Heart left ventricle (tissue), 16 donors: ENCODE measurements around the gene DIAPH3. TPM values are rescaled to one million over a fixed set of nuclear protein-coding genes. Genes with fewer than 3 reads are reported as not detected.

Source experiments
- ATAC-seq, 4 donors: fragments of 200-7000 bp; cut with Tn5 transposase; one replicate each; pipeline ENCODE4 v1.9.1; 2020 to 2022; ENCODE audit warnings: moderate library complexity in 4 of 4, mild to moderate bottlenecking in 3 of 4, moderate number of reproducible peaks in 1 of 4
- DNase-seq, 5 donors: peaks; one replicate each; pipeline ENCODE4 v3.0.0-alpha.2; 2020
- H3K27ac ChIP-seq, 12 donors: fragments of 200-600 bp; sonication (generic) in 4 of 12; one replicate each; pipeline versions ENCODE4 v1.5.0 to v1.8.0; 2016 to 2022; ENCODE audit warnings: mild to moderate bottlenecking in 2 of 12
- H3K27me3 ChIP-seq, 9 donors: fragments of 200-600 bp; sonication (generic) in 2 of 9; one replicate each; pipeline versions ENCODE4 v1.5.1 to v1.8.0; 2016 to 2022; ENCODE audit warnings: mild to moderate bottlenecking in 3 of 9
- H3K36me3 ChIP-seq, 9 donors: fragments of 200-600 bp; sonication (generic) in 2 of 9; one replicate each; pipeline versions ENCODE4 v1.5.0 to v1.8.0; 2018 to 2022; ENCODE audit warnings: mild to moderate bottlenecking in 2 of 9
- H3K4me1 ChIP-seq, 12 donors: fragments of 200-600 bp; sonication (generic) in 4 of 12; one replicate each; pipeline versions ENCODE4 v1.5.0 to v1.8.0; 2016 to 2022; ENCODE audit warnings: mild to moderate bottlenecking in 3 of 12
- H3K4me3 ChIP-seq, 12 donors: fragments of 200-600 bp; sonication (generic) in 4 of 12; one replicate each; pipeline versions ENCODE4 v1.5.0 to v1.8.0; 2017 to 2022; ENCODE audit warnings: mild to moderate bottlenecking in 9 of 12, moderate library complexity in 4 of 12
- H3K9me3 ChIP-seq, 12 donors: fragments of 200-600 bp; sonication (generic) in 4 of 12; one replicate each; pipeline versions ENCODE4 v1.5.0 to v1.8.0; 2016 to 2022; ENCODE audit warnings: mild to moderate bottlenecking in 1 of 12
- CTCF ChIP-seq, 12 donors: fragments of 200-600 bp; sonication (generic) in 4 of 12; IDR thresholded peaks; one replicate each; pipeline versions ENCODE4 v1.5.0 to v1.8.0; 2018 to 2022; ENCODE audit warnings: antibody characterized with exemption in 12 of 12, mild to moderate bottlenecking in 5 of 12
- POLR2A ChIP-seq, 2 donors: fragments of 450-650 bp; IDR thresholded peaks; one replicate each; pipeline ENCODE4 v1.6.1; 2017; ENCODE audit warnings: antibody characterized with exemption in 2 of 2, mild to moderate bottlenecking in 2 of 2, moderate library complexity in 2 of 2
- WGBS, 4 donors: extraction: QIAGEN DNeasy Blood & Tissue Kit in 2 of 4; methylation state at CpG; one replicate each; pipeline versions ENCODE4 v1.1.5 to v1.1.7; 2013 to 2018; 5-methylcytosine and 5-hydroxymethylcytosine counted together
- intact Hi-C, 10 donors: fragments of 100-400 bp; cut with DNase I; formaldehyde crosslinking; loops; one replicate each; pipeline versions ENCODE4 v1.11.1 to v1.14.2; 2022
- polyA plus RNA-seq, 2 donors: library from polyadenylated mRNA; stranded (reverse); fragments of 200-250 nt; gene quantifications; one replicate each; pipeline ENCODE4 v1.2.3, GENCODE V29; 2013
- total RNA-seq, 9 donors: library from RNA; depleted of rRNA in 2 of 9; stranded (reverse); fragments of >200 nt in 2 of 9; fragmentation: NEBNext Ultra II Directional in 3 of 9; extraction: Animal tissue kit (Norgen Biotek cat#: 25700) in 3 of 9; gene quantifications; one replicate each; pipeline versions ENCODE4 v1.1.0 to v1.2.4, GENCODE V29; 2016 to 2023
- donor health status: ischemic (EF 13 %, LVEDD 7.1; RV severe dilation, severe dysfunction).
- donor health status: healthy with polysubstance abuse.
- donor health status: DM: no; HTN: yes; CAD: no.
- donor health status: DM: no; HTN: no; CAD: no.
- donor health status: ischemic (EF 25% LVEDD 6.9; RV normal size, moderate dysfunction).
- donor health status: ischemic (EF 25% LVEDD 5.7; RV mildly dilated, moderate dysfunction).
- donor health status: healthy.
- donor health status: DM: yes; HTN: yes; CAD: no.
- donor health status: ischemic (EF 35%, LVEDD 5.7; RV mildly dilated, moderate dysfunction).
- donor health status: nonischemic (EF 11% LVEDD 7.7; RV severe dilation, severe dysfunction).
- donor health status: DM: yes; HTN: yes; CAD: no.
- donor health status: PGD.
- donor health status: ischemic (EF 29% LVEDD 5.4; RV normal size, mild dysfunction).
- donor health status: nonischemic (EF 23%, LVEDD 6.1; RV moderate dilation, normal function).

Gene DIAPH3
- total and polyA plus RNA-seq, 11 donors = 0.03 to 3.2 (median 0.19) TPM

- Histone ChIP-seq H3K36me3 (no peaks in the 10 kb centered on the region), H3K27me3 (no peaks in the 10 kb centered on the region), H3K4me1 (no peaks in the 10 kb centered on the region), H3K4me3 (no peak overlapping the region), H3K27ac (no peak overlapping the region), H3K9me3 (no peaks in the 10 kb centered on the region)
- TF ChIP-seq POLR2A (IDR thresholded peaks at IDR 0.05) = no peak
- WGBS, 4 donors = 93 to 95% (median 94%) methylated on average over 1 of the region's 1 CpG
- intact Hi-C loops = loop anchor here in 1 of 10 donors (10.0 kb wide), 1 partner anchor 209 kb away; no protein-coding TSS in a partner anchor
- DNase-seq (no peak), ATAC-seq (no peak)
Observed at GRCh38 chr13:59696271-59696670, 467.5 kb downstream of the DIAPH3 start.

DNA sequence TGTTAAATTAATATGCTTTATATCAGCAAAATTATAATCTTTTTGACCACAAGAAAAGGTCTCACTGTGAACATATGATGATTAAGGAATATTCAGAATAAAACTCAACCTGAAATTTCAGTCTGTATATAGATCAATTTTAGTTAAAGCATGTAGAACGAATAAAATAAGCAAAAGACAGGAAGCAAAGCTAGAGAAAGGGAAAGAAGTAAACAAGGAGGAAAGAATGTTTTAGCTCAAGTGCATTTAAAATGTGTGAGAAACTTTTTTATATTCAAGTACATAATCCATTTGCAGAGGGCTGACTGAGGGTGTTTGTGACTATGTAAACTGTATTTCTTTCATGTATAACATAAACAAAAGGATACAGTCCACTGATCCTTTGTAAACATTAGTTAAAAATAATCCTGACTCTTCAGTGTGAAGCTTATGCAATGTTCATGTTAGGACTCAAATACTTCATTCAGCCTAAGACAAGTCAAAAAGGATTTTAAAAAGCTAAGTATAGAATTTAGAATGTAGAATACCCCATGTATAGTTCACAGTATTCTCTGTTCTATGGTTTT is 472.1 kb downstream of the DIAPH3 start:
- Histone ChIP-seq H3K27me3 (no peaks in the 10 kb centered on the region), H3K4me1 (no peaks in the 10 kb centered on the region), H3K27ac (no peak overlapping the region), H3K4me3 (no peak overlapping the region), H3K36me3 (no peaks in the 10 kb centered on the region), H3K9me3 (no peaks in the 10 kb centered on the region)
- no peak for TF ChIP-seq POLR2A (IDR thresholded peaks at IDR 0.05)
- TF ChIP-seq CTCF (IDR thresholded peaks at IDR 0.05) = no peak
- no peak for ATAC-seq
- intact Hi-C loops = loop anchor here in 1 of 10 donors (10.0 kb wide), 1 partner anchor 213 kb away; no protein-coding TSS in a partner anchor
- no peak for DNase-seq
- 71 to 79% (median 74%) methylated on average over 1 of the region's 1 CpG for WGBS, 4 donors

DNA sequence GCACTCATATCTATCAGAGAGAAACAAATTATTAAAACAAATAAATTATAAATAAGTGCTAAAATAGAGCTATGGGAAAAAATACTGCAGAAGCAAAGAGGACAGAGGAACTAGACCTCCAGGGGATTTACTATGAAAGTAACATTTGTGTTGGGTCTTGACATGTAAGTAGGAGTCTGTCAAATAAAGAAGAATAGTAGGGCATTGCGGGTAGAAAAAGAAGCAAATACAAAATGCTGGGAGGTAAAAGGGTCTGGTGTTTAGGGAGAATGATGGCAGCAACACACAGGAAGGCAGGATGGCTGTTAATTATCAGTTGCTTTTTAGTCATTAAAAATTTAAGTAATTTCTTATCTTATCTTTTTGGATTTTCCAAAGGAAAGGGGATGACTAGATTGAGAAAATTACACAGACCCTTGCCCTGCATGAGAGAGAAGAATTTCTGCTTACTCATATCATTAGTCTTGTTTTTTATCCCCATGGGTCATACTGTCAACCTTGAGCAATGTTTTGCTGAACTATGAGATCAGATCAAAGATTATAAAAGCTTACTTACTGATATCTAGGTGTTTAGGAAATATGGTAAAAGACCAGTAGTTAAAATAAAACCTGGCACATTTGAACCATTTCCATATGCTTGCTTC is 472.7 kb downstream of the DIAPH3 start:
- Histone ChIP-seq H3K27me3 (no peaks in the 10 kb centered on the region), H3K27ac (no peak overlapping the region), H3K36me3 (no peaks in the 10 kb centered on the region), H3K9me3 (no peaks in the 10 kb centered on the region), H3K4me3 (no peak overlapping the region), H3K4me1 (no peaks in the 10 kb centered on the region)
- WGBS, 4 donors = 89 to 98% (median 98%) methylated on average over 1 of the region's 1 CpG
- no peak for TF ChIP-seq POLR2A (IDR thresholded peaks at IDR 0.05)
- TF ChIP-seq CTCF (IDR thresholded peaks at IDR 0.05) = no peak
- ATAC-seq (no peak), DNase-seq (no peak)
- intact Hi-C loops = loop anchor here in 1 of 10 donors (10.0 kb wide), 1 partner anchor 214 kb away; no protein-coding TSS in a partner anchor

GRCh38 chr13:59689057-59689456 is 474.7 kb downstream of the DIAPH3 start:
- Histone ChIP-seq H3K36me3 (no peaks in the 10 kb centered on the region), H3K4me3 (no peak overlapping the region), H3K27me3 (no peaks in the 10 kb centered on the region), H3K9me3 (no peaks in the 10 kb centered on the region), H3K4me1 (no peaks in the 10 kb centered on the region), H3K27ac (no peak overlapping the region)
- DNase-seq (no peak), ATAC-seq (no peak)
- no peak for TF ChIP-seq CTCF (IDR thresholded peaks at IDR 0.05)
- WGBS, 4 donors = 83 to 89% (median 89%) methylated on average over 4 of the region's 4 CpGs
- intact Hi-C loops = loop anchor here in 4 of 10 donors (10.0 kb wide), 2 partner anchors 646 to 746 kb away; no protein-coding TSS in a partner anchor
